Measurements from ENCODE around the gene ROR2. TPM values are rescaled to one million over a fixed set of nuclear protein-coding genes. Genes with fewer than 3 reads are reported as not detected.

The ROR2 gene
- total RNA-seq, 1 experiment from 2014 or later, result 2.7 TPM

GRCh38 chr9:91727316-91727861 lies 222.6 kb downstream of the ROR2 start:
- Mint-ChIP-seq H3K27ac (no peak overlapping the region), H3K36me3 (ENCODE audit: insufficient read depth in 1 of 3, low read depth in 3 of 3) (0 out of 7 replicates have a peak, but pooled peaks cover 0 to 4% (median 0%) of the 10 kb centered on the region in 3 experiments)
- H3K9ac ChIP-seq (ENCODE audit: extremely low read depth, insufficient read length, low read length), result no peak overlapping the region

More at GRCh38 chr9:91727316-91727861, 222.6 kb downstream of the ROR2 start:
- Histone ChIP-seq H3K79me2 (ENCODE audit: insufficient read depth, low read length) (no peaks in the 10 kb centered on the region), H4K8ac (replicated peaks; ENCODE audit: insufficient read length, low read depth, low read length) (no peak overlapping the region), H3K56ac (ENCODE audit: insufficient read length, low read depth, low read length) (no peak overlapping the region), H4K91ac (ENCODE audit: insufficient read length, low read depth, low read length) (no peak overlapping the region), H3K14ac (ENCODE audit: insufficient read depth, low read length) (no peak overlapping the region), H3K4me1 (ENCODE audit: insufficient read depth, low read length) (no peaks in the 10 kb centered on the region), H2BK15ac (ENCODE audit: low read depth, low read length) (no peak overlapping the region), H2AK5ac (ENCODE audit: insufficient read length, low read length) (no peak overlapping the region), H3K27me3 (ENCODE audit: insufficient read depth, low read length) (no peaks in the 10 kb centered on the region), H4K20me1 (ENCODE audit: control insufficient read depth, insufficient read depth, insufficient read length) (no peaks in the 10 kb centered on the region), H3K18ac (ENCODE audit: insufficient read length, low read depth, low read length) (no peak overlapping the region), H2BK120ac (ENCODE audit: low read depth, low read length, poor library complexity, severe bottlenecking) (no peak overlapping the region), H3K23ac (ENCODE audit: insufficient read length, low read depth, low read length) (no peak overlapping the region), H2BK20ac (ENCODE audit: low read depth, low read length, poor library complexity, severe bottlenecking) (no peak overlapping the region), H3K79me1 (ENCODE audit: insufficient read depth, low read depth, low read length, poor library complexity, severe bottlenecking) (no peaks in the 10 kb centered on the region), H3T11ph (ENCODE audit: low read length) (no peak overlapping the region), H3K4me2 (ENCODE audit: insufficient read depth, insufficient read length, low read length) (no peak overlapping the region), H3K9me3 (ENCODE audit: control insufficient read depth, low read depth, low read length) (no peaks in the 10 kb centered on the region), H3K23me2 (ENCODE audit: insufficient read length, low read depth, low read length, poor library complexity, severe bottlenecking) (no peaks in the 10 kb centered on the region), H3K27ac (ENCODE audit: insufficient read length, low read depth, low read length) (no peak overlapping the region), H2BK12ac (ENCODE audit: insufficient read length, low read depth, low read length) (no peak overlapping the region), H2AFZ (ENCODE audit: low read length) (no peak overlapping the region), H4K5ac (ENCODE audit: insufficient read length, low read depth, low read length) (no peak overlapping the region), H3K4ac (ENCODE audit: low read depth, low read length) (no peak overlapping the region), H2BK5ac (ENCODE audit: insufficient read length, low read length) (no peak overlapping the region)
- Mint-ChIP-seq H3K9me3 (no peaks in the 10 kb centered on the region), H3K4me1 (peaks cover 0 to 11% of the 10 kb centered on the region in 2 experiments; a peak in 1 of 4 replicates), H3K27me3 (ENCODE audit: low read depth) (no peaks in the 10 kb centered on the region), H3K4me3 (no peak overlapping the region)
- no CpG with 5 or more reads among the region's 7 CpGs for WGBS (ENCODE audit: extremely low coverage, insufficient read length, low lambda C conversion rate)
- TF ChIP-seq CTCF (conservative IDR thresholded peaks at IDR 0.05), result peak; percentile 82
- peak; percentile 67 for DNase-seq
